ENCODE data around the gene SNCAIP. TPM values are rescaled to one million over a fixed set of nuclear protein-coding genes. Genes with fewer than 3 reads are reported as not detected.

SNCAIP gene
- total RNA-seq, 1 donor from 2014 or later, result 11.3 TPM

GRCh38 chr5:122508623-122509022 lies 196.6 kb downstream of the SNCAIP start:
- Histone ChIP-seq H3K36me3 (no peaks in the 10 kb centered on the region), H3K27ac (no peak overlapping the region), H3K27me3 (no peaks in the 10 kb centered on the region), H3K9me3 (no peaks in the 10 kb centered on the region), H3K4me1 (no peaks in the 10 kb centered on the region), H3K4me3 (no peak overlapping the region)
- no peak for TF ChIP-seq CTCF (IDR thresholded peaks at IDR 0.05)
- TF ChIP-seq POLR2AphosphoS5 (IDR thresholded peaks at IDR 0.05; ENCODE audit: insufficient read depth in 1 of 2, low read depth in 1 of 2), result no peak
- TF ChIP-seq POLR2A (IDR thresholded peaks at IDR 0.05), result no peak
- DNase-seq (ENCODE audit: extremely low spot score in 2 of 2), result no peak
- intact Hi-C loops (cut with DNase I), result no loop called here

Other genes starting within 250 kb of the SNCAIP start
- gene LOX, start 234.0 kb upstream of the SNCAIP start, total RNA-seq, result 38.8 TPM
- gene ZNF474, start 182.7 kb upstream of the SNCAIP start, total RNA-seq, result 0.49 TPM